Vagina (tissue), 2 donors: ENCODE measurements around the gene ZNF841.

Source experiments
- CTCF ChIP-seq, 3 experiments: fragments of 450-650 bp in 2 of 3; fragments of 200-600 bp in 1 of 3; sonication (generic) in 1 of 3; IDR thresholded peaks; one replicate each; pipeline ENCODE4 v1.5.1; 2017 to 2019; ENCODE audit warnings: antibody characterized with exemption in 3 of 3, mild to moderate bottlenecking in 2 of 3, moderate library complexity in 2 of 3
- POLR2A ChIP-seq, 2 donors: fragments of 450-650 bp; IDR thresholded peaks; one replicate each; pipeline ENCODE4 v1.6.1; 2017; ENCODE audit warnings: antibody characterized with exemption in 2 of 2, mild to moderate bottlenecking in 2 of 2, moderate library complexity in 2 of 2
- POLR2AphosphoS5 ChIP-seq, 2 donors: sonication (generic); formaldehyde crosslinking; IDR thresholded peaks; one replicate each; pipeline ENCODE4 v1.9.0; 2017; ENCODE audit warnings: antibody characterized with exemption in 2 of 2, mild to moderate bottlenecking in 2 of 2, low read depth in 1 of 2; ENCODE audit not compliant: insufficient read depth in 1 of 2

- TF ChIP-seq CTCF (IDR thresholded peaks at IDR 0.05) (no peak), POLR2A (IDR thresholded peaks at IDR 0.05) (no peak), POLR2AphosphoS5 (IDR thresholded peaks at IDR 0.05; ENCODE audit: insufficient read depth in 1 of 2, low read depth in 1 of 2) (no peak)
Observed at GRCh38 chr19:52101866-52102562, 6.4 kb upstream of the ZNF841 start.
